PC-9 (cell line): ENCODE data around the gene CIAO2B. TPM values are rescaled to one million over a fixed set of nuclear protein-coding genes. Genes with fewer than 3 reads are reported as not detected.

Experiments
- BruUV-seq: library from RNA; stranded (reverse); fragments of 400-500 nt; replicated peaks from 2 replicates; lab custom pipeline; 2021; lab: Mats Ljungman, UMichigan
- CTCF ChIA-PET: fragments of 300-600 bp; sonication (Branson Sonifier 250); formaldehyde crosslinking; loops from one replicate; lab custom pipeline; 2022; ENCODE audit warnings: antibody characterized with exemption; lab: Charles Lee
- POLR2A ChIA-PET: fragments of 300-600 bp; sonication (Branson Sonifier 250); formaldehyde crosslinking; loops from one replicate; lab custom pipeline; 2022; ENCODE audit warnings: antibody characterized with exemption; ENCODE audit not compliant: unreplicated experiment; lab: Charles Lee
- DNase-seq, 2 experiments: peaks; one replicate each; pipeline versions ENCODE4 v3.0.0 to v3.0.0-alpha.2; 2015 to 2022; ENCODE audit warnings: mixed read lengths in 1 of 2
- H2AFZ ChIP-seq: fragments of 200-600 bp; sonication (generic); 2 replicates; pipeline ENCODE4 v1.8.1; 2017; ENCODE audit warnings: antibody characterized with exemption
- H3F3A ChIP-seq: fragments of 200-600 bp; sonication (generic); 2 replicates; pipeline ENCODE4 v1.8.1; 2017; ENCODE audit warnings: antibody characterized with exemption, mild to moderate bottlenecking, low read depth; ENCODE audit not compliant: insufficient read depth
- H3K27ac ChIP-seq: fragments of 200-600 bp; sonication (generic); 2 replicates; pipeline ENCODE4 v1.6.1; 2016; ENCODE audit warnings: mixed run types
- H3K27me3 ChIP-seq: fragments of 200-600 bp; sonication (generic); 2 replicates; pipeline ENCODE4 v1.6.1; 2016; ENCODE audit warnings: low read depth, mixed run types; ENCODE audit not compliant: insufficient read depth
- H3K36me3 ChIP-seq: fragments of 200-600 bp; sonication (generic); 2 replicates; pipeline ENCODE4 v1.6.1; 2016; ENCODE audit warnings: low read depth, mixed run types
- H3K4me1 ChIP-seq: fragments of 200-600 bp; sonication (generic); replicated peaks from 2 replicates; pipeline ENCODE4 v1.6.1; 2016; ENCODE audit warnings: mixed run types; ENCODE audit not compliant: insufficient read depth
- H3K4me2 ChIP-seq: fragments of 200-600 bp; sonication (generic); 2 replicates; pipeline ENCODE4 v1.6.1; 2017; ENCODE audit warnings: mixed run types
- H3K4me3 ChIP-seq: fragments of 200-600 bp; sonication (generic); 2 replicates; pipeline ENCODE4 v1.6.1; 2016; ENCODE audit warnings: mixed run types
- H3K79me2 ChIP-seq: fragments of 200-600 bp; sonication (generic); 2 replicates; pipeline ENCODE4 v1.6.1; 2017; ENCODE audit warnings: low read depth, mixed run types
- H3K9me2 ChIP-seq: fragments of 200-600 bp; sonication (generic); 2 replicates; pipeline ENCODE4 v1.8.1; 2017; ENCODE audit warnings: mild to moderate bottlenecking; ENCODE audit not compliant: insufficient read depth
- H3K9me3 ChIP-seq: fragments of 200-600 bp; sonication (generic); 2 replicates; pipeline ENCODE4 v1.8.1; 2016; ENCODE audit warnings: low read depth; ENCODE audit not compliant: insufficient read depth
- H4K20me1 ChIP-seq: fragments of 200-600 bp; sonication (generic); 2 replicates; pipeline ENCODE4 v1.8.1; 2017; ENCODE audit not compliant: insufficient read depth
- EZH2 ChIP-seq: fragments of 200-600 bp; sonication (generic); IDR thresholded peaks from 2 replicates; pipeline ENCODE4 v1.8.0; 2017; ENCODE audit warnings: antibody characterized with exemption, low read depth
- intact Hi-C: fragments of 100-400 bp; cut with micrococcal nuclease; formaldehyde crosslinking; loops from one replicate; pipeline ENCODE4 v1.10.0; 2022; ENCODE audit not compliant: unreplicated experiment
- total RNA-seq: library from RNA; stranded (reverse); gene quantifications from 2 replicates; pipeline ENCODE4 v1.2.3, GENCODE V29; 2021
- TF ChIP-seq, protein P1 (sequence below): fragments of 200-600 bp; sonication (generic); conservative IDR thresholded peaks from 2 replicates; pipeline ENCODE4 v1.6.1; 2017; ENCODE audit warnings: mixed run types, antibody characterized with exemption, mild to moderate bottlenecking, moderate library complexity

CIAO2B gene
- total RNA-seq, 1 experiment from 2014 or later = 87.1 TPM

DNA sequence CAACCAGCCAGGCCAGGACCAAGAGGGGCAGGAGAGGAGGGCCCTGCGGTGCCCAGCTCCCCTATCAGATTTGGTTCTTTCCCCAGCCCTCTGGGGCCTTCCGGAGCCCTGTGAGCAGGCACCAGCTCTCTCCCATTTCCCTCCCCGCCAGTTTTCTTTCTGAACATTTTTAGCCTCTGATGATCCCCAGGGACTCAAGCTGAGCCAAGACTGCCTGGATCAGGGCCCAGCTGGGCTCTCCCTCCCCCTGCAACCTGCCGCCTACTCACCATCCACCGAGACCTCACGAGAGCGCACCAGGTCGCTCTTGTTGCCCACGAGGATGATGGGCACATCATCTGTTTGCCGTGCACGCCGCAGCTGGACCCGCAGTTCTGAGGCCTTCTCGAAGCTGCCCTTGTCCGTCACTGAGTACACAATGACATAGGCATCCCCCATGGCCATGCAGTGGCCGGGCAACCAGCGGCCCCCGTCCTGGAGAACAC, 10.9 kb downstream of the CIAO2B start:
- TF ChIP-seq, protein P1, sequence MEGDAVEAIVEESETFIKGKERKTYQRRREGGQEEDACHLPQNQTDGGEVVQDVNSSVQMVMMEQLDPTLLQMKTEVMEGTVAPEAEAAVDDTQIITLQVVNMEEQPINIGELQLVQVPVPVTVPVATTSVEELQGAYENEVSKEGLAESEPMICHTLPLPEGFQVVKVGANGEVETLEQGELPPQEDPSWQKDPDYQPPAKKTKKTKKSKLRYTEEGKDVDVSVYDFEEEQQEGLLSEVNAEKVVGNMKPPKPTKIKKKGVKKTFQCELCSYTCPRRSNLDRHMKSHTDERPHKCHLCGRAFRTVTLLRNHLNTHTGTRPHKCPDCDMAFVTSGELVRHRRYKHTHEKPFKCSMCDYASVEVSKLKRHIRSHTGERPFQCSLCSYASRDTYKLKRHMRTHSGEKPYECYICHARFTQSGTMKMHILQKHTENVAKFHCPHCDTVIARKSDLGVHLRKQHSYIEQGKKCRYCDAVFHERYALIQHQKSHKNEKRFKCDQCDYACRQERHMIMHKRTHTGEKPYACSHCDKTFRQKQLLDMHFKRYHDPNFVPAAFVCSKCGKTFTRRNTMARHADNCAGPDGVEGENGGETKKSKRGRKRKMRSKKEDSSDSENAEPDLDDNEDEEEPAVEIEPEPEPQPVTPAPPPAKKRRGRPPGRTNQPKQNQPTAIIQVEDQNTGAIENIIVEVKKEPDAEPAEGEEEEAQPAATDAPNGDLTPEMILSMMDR = no peak
- TF ChIP-seq EZH2 = no peak
- no peaks in the 10 kb centered on the region for H3K9me2 ChIP-seq
- CTCF ChIA-PET = no interaction called here
- H2AFZ ChIP-seq = no peak overlapping the region
- no peaks in the 10 kb centered on the region for H3K36me3 ChIP-seq
- H4K20me1 ChIP-seq = no peaks in the 10 kb centered on the region
- BruUV-seq = no TSS peak
- no peak overlapping the region for H3K4me2 ChIP-seq
- POLR2A ChIA-PET = no interaction called here
- H3K4me1 ChIP-seq = peaks cover 26% of the 10 kb centered on the region
- no peak overlapping the region for H3K27ac ChIP-seq
- no peaks in the 10 kb centered on the region for H3K9me3 ChIP-seq
- no peak overlapping the region for H3K4me3 ChIP-seq
- intact Hi-C loops = no loop called here
- H3K27me3 ChIP-seq = no peaks in the 10 kb centered on the region
- no peaks in the 10 kb centered on the region for H3K79me2 ChIP-seq
- DNase-seq = no peak
- peaks cover 16% of the 10 kb centered on the region; the same call in 1 of the 2 replicates for H3F3A ChIP-seq

DNA sequence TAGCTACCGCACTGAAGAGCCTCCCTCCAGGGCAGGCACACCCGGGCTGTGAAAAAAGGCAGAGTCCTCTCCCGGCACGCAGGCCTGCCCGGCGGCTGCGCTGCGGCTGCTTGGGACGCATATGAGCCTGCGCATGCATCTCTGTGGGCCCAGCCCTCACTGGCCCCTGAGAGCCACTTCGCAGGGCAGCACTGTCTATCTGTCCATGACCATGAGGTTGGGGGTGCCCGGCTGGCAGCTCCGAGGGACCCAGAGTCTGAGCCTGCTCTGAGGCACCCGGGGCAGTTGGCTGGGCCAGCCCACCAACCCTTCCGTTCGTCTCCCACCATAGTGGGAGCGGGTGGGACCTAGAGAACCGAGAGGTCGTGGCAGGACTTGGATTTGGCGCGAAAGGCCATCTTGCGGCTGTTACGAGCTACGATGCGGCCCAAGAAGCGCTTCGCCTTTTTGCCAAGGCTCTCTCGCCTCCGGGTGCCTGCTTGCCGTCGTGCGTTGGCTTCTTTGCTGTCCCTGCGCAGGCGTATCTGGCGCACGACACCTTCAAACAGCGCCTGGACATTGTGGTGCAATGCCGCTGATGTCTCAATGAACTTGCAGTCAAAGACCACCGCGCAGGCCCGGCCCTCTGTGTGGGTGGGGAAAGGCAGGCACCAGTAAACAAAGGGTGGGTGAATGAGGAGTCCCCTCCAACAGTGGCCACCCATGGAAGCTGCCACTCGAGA, 12.3 kb downstream of the CIAO2B start:
- no peak for DNase-seq

GRCh38 chr16:66920924-66921680, 13.1 kb downstream of the CIAO2B start:
- H3K36me3 ChIP-seq = no peaks in the 10 kb centered on the region
- POLR2A ChIA-PET = no interaction called here
- TF ChIP-seq, protein P1 = no peak
- no peak for TF ChIP-seq EZH2
- H3K4me1 ChIP-seq = peaks cover 4% of the 10 kb centered on the region
- no peaks in the 10 kb centered on the region; the same call in 1 of the 2 replicates for H3F3A ChIP-seq
- H3K4me2 ChIP-seq = no peak overlapping the region
- no peaks in the 10 kb centered on the region for H3K9me3 ChIP-seq
- no TSS peak for BruUV-seq
- no peak overlapping the region for H2AFZ ChIP-seq
- CTCF ChIA-PET = no interaction called here
- no peak for DNase-seq
- H3K4me3 ChIP-seq = no peak overlapping the region
- H3K9me2 ChIP-seq = no peaks in the 10 kb centered on the region
- no peak overlapping the region for H3K27ac ChIP-seq
- intact Hi-C loops = no loop called here
- H4K20me1 ChIP-seq = no peaks in the 10 kb centered on the region
- no peaks in the 10 kb centered on the region for H3K27me3 ChIP-seq
- H3K79me2 ChIP-seq = no peaks in the 10 kb centered on the region

More for the DNA sequence above, 12.3 kb downstream of the CIAO2B start:
- no peaks in the 10 kb centered on the region for H3K36me3 ChIP-seq
- no peaks in the 10 kb centered on the region for H3K9me2 ChIP-seq
- H3K4me2 ChIP-seq = no peak overlapping the region
- H3K27ac ChIP-seq = no peak overlapping the region
- H3K4me3 ChIP-seq = no peak overlapping the region
- intact Hi-C loops = no loop called here
- POLR2A ChIA-PET = no interaction called here
- BruUV-seq = no TSS peak
- TF ChIP-seq, protein P1 = no peak
- no peak for TF ChIP-seq EZH2
- H4K20me1 ChIP-seq = no peaks in the 10 kb centered on the region
- H3K4me1 ChIP-seq = peaks cover 12% of the 10 kb centered on the region
- H3F3A ChIP-seq = peaks cover 6% of the 10 kb centered on the region; the same call in 1 of the 2 replicates
- H3K9me3 ChIP-seq = no peaks in the 10 kb centered on the region
- H3K79me2 ChIP-seq = no peaks in the 10 kb centered on the region
- CTCF ChIA-PET = no interaction called here
- no peak overlapping the region for H2AFZ ChIP-seq
- H3K27me3 ChIP-seq = no peaks in the 10 kb centered on the region
